Measurements from ENCODE around the gene RERE.
"Not testable (repeated sequence)": the region's sequence is repeated elsewhere in the genome, so short reads cannot be mapped to it uniquely, and the experiment has no call there.

- TF ChIP-seq CTCF (conservative IDR thresholded peaks at IDR 0.05; ENCODE audit: low read depth in 2 of 2); EZH2 (IDR thresholded peaks at IDR 0.05; ENCODE audit: low read depth, unreplicated experiment); POLR2AphosphoS5 (IDR thresholded peaks at IDR 0.05; ENCODE audit: low read depth): not testable (repeated sequence)
These were observed 31.2 kb downstream of the RERE start for GRCh38 chr1:8786204-8786603.
